Smooth muscle cell (in vitro differentiated cells): Measurements from ENCODE around the gene TEX36. TPM values are rescaled to one million over a fixed set of nuclear protein-coding genes. Genes with fewer than 3 reads are reported as not detected.
"Not testable (repeated sequence)": the region's sequence is repeated elsewhere in the genome, so short reads cannot be mapped to it uniquely, and the experiment has no call there.

Experiments
- DNase-seq: peaks from one replicate; lab custom pipeline; 2025; ENCODE audit not compliant: unreplicated experiment; lab: John Stamatoyannopoulos, UW
- H2AFZ ChIP-seq: fragments of 200-600 bp; sonication (generic); 2 replicates; pipeline ENCODE4 v1.6.0; 2016; ENCODE audit warnings: antibody characterized with exemption, low read depth, mild to moderate bottlenecking
- H3F3A ChIP-seq: fragments of 200-600 bp; sonication (generic); 2 replicates; pipeline ENCODE4 v1.6.0; 2017; ENCODE audit warnings: antibody characterized with exemption, low read depth
- H3K27ac ChIP-seq: fragments of 200-600 bp; sonication (generic); 2 replicates; pipeline ENCODE4 v1.5.1; 2016; ENCODE audit warnings: low read depth, mild to moderate bottlenecking
- H3K27me3 ChIP-seq: fragments of 200-600 bp; sonication (generic); 2 replicates; pipeline ENCODE4 v1.6.1; 2016; ENCODE audit warnings: low read depth, mild to moderate bottlenecking
- H3K36me3 ChIP-seq: fragments of 200-600 bp; sonication (generic); 2 replicates; pipeline ENCODE4 v1.5.1; 2016; ENCODE audit warnings: low read depth
- H3K4me1 ChIP-seq: fragments of 200-600 bp; sonication (generic); 2 replicates; pipeline ENCODE4 v1.5.1; 2016; ENCODE audit warnings: low read depth
- H3K4me2 ChIP-seq: fragments of 200-600 bp; sonication (generic); 2 replicates; pipeline ENCODE4 v1.6.0; 2016; ENCODE audit warnings: mild to moderate bottlenecking
- H3K4me3 ChIP-seq: fragments of 200-600 bp; sonication (generic); 2 replicates; pipeline ENCODE4 v1.5.1; 2016; ENCODE audit warnings: mild to moderate bottlenecking
- H3K79me2 ChIP-seq: fragments of 200-600 bp; sonication (generic); 2 replicates; pipeline ENCODE4 v1.6.0; 2016; ENCODE audit warnings: low read depth, mild to moderate bottlenecking
- H3K9ac ChIP-seq: fragments of 200-600 bp; sonication (generic); 2 replicates; pipeline ENCODE4 v1.6.0; 2016; ENCODE audit warnings: low read depth
- H3K9me3 ChIP-seq: fragments of 200-600 bp; sonication (generic); replicated peaks from 2 replicates; pipeline ENCODE4 v1.5.1; 2016; ENCODE audit warnings: low read depth
- H4K20me1 ChIP-seq: fragments of 200-600 bp; sonication (generic); 2 replicates; pipeline ENCODE4 v1.6.0; 2016; ENCODE audit warnings: low read depth
- CTCF ChIP-seq: fragments of 200-600 bp; sonication (generic); IDR thresholded peaks from 2 replicates; pipeline ENCODE4 v1.5.1; 2017; ENCODE audit warnings: borderline replicate concordance, mild to moderate bottlenecking, antibody characterized with exemption; ENCODE audit not compliant: insufficient read depth, poor library complexity, severe bottlenecking
- WGBS: methylation state at CpG from one replicate; pipeline ENCODE4 v1.1.7; 2016; ENCODE audit warnings: low lambda C conversion rate; 5-methylcytosine and 5-hydroxymethylcytosine counted together
- polyA plus RNA-seq: library from polyadenylated mRNA; unstranded; fragments of >200 nt; fragmentation: Nextera tagmentation; extraction: Ambion mirVana; gene quantifications from 2 replicates; pipeline ENCODE4 v1.2.1, GENCODE V29; 2016
- total RNA-seq: library from RNA; depleted of rRNA; stranded (reverse); fragments of >200 nt; gene quantifications from 2 replicates; pipeline ENCODE4 v1.2.3, GENCODE V29; 2014

The TEX36 gene
- total and polyA plus RNA-seq, 2 experiments from 2014 or later, result not detected

DNA sequence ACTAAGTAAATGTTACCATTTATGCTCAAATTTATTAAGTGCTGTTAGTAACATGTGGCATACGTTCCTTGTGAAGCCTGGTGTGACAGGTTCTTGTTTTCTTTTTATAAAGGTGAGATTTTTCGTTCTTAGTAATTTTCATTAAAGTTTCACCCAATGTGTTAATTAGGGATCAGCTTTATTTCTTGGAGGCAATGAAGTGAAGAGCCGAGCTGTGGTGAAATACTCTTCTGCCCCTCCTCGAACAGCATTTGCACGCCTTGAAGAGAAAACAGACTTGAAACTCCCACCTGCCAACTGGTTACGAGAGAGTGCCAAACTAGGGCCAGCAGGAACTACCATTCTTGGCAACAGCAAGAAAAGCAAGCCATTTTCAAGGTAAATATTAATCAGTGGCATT is 38.1 kb upstream of the TEX36 start:
- Histone ChIP-seq H3K4me3 (no peak overlapping the region), H3K79me2 (peaks cover 22% of the 10 kb centered on the region), H3K36me3 (peaks cover 27% of the 10 kb centered on the region), H2AFZ (no peak overlapping the region), H3K27me3 (no peaks in the 10 kb centered on the region), H3K9me3 (no peaks in the 10 kb centered on the region), H3K27ac (no peak overlapping the region), H3K4me2 (peak overlapping the region; percentile 95), H3K9ac (no peak overlapping the region), H3F3A (no peaks in the 10 kb centered on the region), H3K4me1 (peaks cover 10% of the 10 kb centered on the region), H4K20me1 (no peaks in the 10 kb centered on the region)
- WGBS, result 96% methylated on average over 6 of the region's 6 CpGs
- TF ChIP-seq CTCF, result no peak
- DNase-seq, result no peak

- WGBS, result 3% methylated on average over 15 of the region's 15 CpGs
Measured at GRCh38 chr10:125720002-125720382, 37.0 kb upstream of the TEX36 start.

GRCh38 chr10:125719173-125720001 is 36.4 kb upstream of the TEX36 start, which contains the start of gene EDRF1:
Gene EDRF1 (plus strand): TSS chr10:125719709. CDS start chr10:125719808, 99 bp downstream.
- no peaks in the 10 kb centered on the region for H4K20me1 ChIP-seq
- no peaks in the 10 kb centered on the region for H3K27me3 ChIP-seq
- peak; percentile 94 for DNase-seq
- peak within 1 kb of the TSS; percentile 95 for H3K4me2 ChIP-seq
- peak within 1 kb of the TSS; percentile 88 for H3K4me3 ChIP-seq
- H3K9me3 ChIP-seq, result no peaks in the 10 kb centered on the region
- TF ChIP-seq CTCF, result no peak
- H2AFZ ChIP-seq, result peak within 1 kb of the TSS; percentile 95
- peaks cover 22% of the 10 kb centered on the region for H3K79me2 ChIP-seq
- peaks cover 13% of the 10 kb centered on the region for H3K36me3 ChIP-seq
- under 1% methylated on average over 70 of the region's 72 CpGs for WGBS
- peak within 1 kb of the TSS; percentile 71 for H3K27ac ChIP-seq
- H3K9ac ChIP-seq, result peak within 1 kb of the TSS; percentile 98
- no peaks in the 10 kb centered on the region for H3F3A ChIP-seq
- H3K4me1 ChIP-seq, result peaks cover 10% of the 10 kb centered on the region

More at GRCh38 chr10:125720002-125720382, 37.0 kb upstream of the TEX36 start:
- Histone ChIP-seq H4K20me1 (no peaks in the 10 kb centered on the region), H3K79me2 (peaks cover 22% of the 10 kb centered on the region), H3K27me3 (no peaks in the 10 kb centered on the region), H3K9me3 (no peaks in the 10 kb centered on the region), H3K27ac (peak overlapping the region; percentile 71), H3K4me1 (peaks cover 10% of the 10 kb centered on the region), H2AFZ (peak overlapping the region; percentile 95), H3K4me2 (peak overlapping the region; percentile 95), H3K9ac (peak overlapping the region; percentile 98), H3K36me3 (peaks cover 19% of the 10 kb centered on the region), H3K4me3 (peak overlapping the region; percentile 88), H3F3A (no peaks in the 10 kb centered on the region)
- no peak for TF ChIP-seq CTCF
- no peak for DNase-seq

DNA sequence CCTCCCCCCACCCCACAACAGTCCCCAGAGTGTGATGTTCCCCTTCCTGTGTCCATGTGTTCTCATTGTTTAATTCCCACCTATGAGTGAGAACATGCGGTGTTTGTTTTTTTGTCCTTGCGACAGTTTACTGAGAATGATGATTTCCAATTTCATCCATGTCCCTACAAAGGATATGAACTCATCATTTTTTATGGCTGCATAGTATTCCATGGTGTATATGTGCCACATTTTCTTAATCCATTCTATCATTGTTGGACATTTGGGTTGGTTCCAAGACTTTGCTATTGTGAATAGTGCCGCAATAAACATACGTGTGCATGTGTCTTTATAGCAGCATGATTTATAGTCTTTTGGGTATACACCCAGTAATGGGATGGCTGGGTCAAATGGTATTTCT is 31.8 kb upstream of the TEX36 start:
- not testable (repeated sequence) for H2AFZ ChIP-seq, H4K20me1 ChIP-seq, H3K9ac ChIP-seq, H3K27me3 ChIP-seq, H3K4me2 ChIP-seq, H3K4me1 ChIP-seq, H3F3A ChIP-seq, DNase-seq, H3K4me3 ChIP-seq, H3K9me3 ChIP-seq, H3K79me2 ChIP-seq, H3K27ac ChIP-seq, H3K36me3 ChIP-seq
- 93% methylated on average over 3 of the region's 4 CpGs for WGBS
